ENCODE data around the gene PDXK.
A peak's percentile ranks its signal among the peaks of the same experiment; 100 is the strongest.
"Not testable (repeated sequence)": the region's sequence is repeated elsewhere in the genome, so short reads cannot be mapped to it uniquely, and the experiment has no call there.

PDXK gene

GRCh38 chr21:43697758-43698643 lies 20.9 kb upstream of the PDXK start:
- DNase-seq = no peak

- not testable (repeated sequence) for DNase-seq
These were observed 19.5 kb upstream of the PDXK start for GRCh38 chr21:43699492-43699777.

GRCh38 chr21:43699933-43700599 lies 18.9 kb upstream of the PDXK start:
- DNase-seq = no peak

- no peak for DNase-seq
These were observed 16.8 kb upstream of the PDXK start for GRCh38 chr21:43701936-43702784.

- no peak for DNase-seq
These were observed 16.2 kb upstream of the PDXK start for GRCh38 chr21:43702785-43703034.

- DNase-seq = peak; percentile 17
These were observed 15.7 kb upstream of the PDXK start for GRCh38 chr21:43703035-43703880.

- DNase-seq = no peak
These were observed 11.5 kb upstream of the PDXK start for GRCh38 chr21:43707462-43707861.

- DNase-seq = no peak
These were observed 10.1 kb upstream of the PDXK start for GRCh38 chr21:43708745-43709381.

GRCh38 chr21:43712268-43712942 lies 6.5 kb upstream of the PDXK start:
- DNase-seq = no peak

GRCh38 chr21:43713123-43713522 lies 5.8 kb upstream of the PDXK start:
- not testable (repeated sequence) for DNase-seq

GRCh38 chr21:43716376-43717165 lies 2.4 kb upstream of the PDXK start:
- no peak for DNase-seq

- no peak for DNase-seq
These were observed 1.6 kb upstream of the PDXK start for GRCh38 chr21:43717166-43717853.

GRCh38 chr21:43717967-43718871 lies 710 bp upstream of the PDXK start:
- no peak for DNase-seq

GRCh38 chr21:43719748-43720538 lies 1.0 kb downstream of the PDXK start:
- DNase-seq = peak; percentile 35

GRCh38 chr21:43720539-43721166 lies 1.7 kb downstream of the PDXK start:
- DNase-seq = no peak

- no peak for DNase-seq
These were observed 2.3 kb downstream of the PDXK start for GRCh38 chr21:43721206-43721605.

- no peak for DNase-seq
These were observed 3.0 kb downstream of the PDXK start for GRCh38 chr21:43721939-43722338.

GRCh38 chr21:43723648-43724047 lies 4.7 kb downstream of the PDXK start:
- no peak for DNase-seq

All from CD4-positive, alpha-beta T cell treated with Interleukin-21 for 1 hour (primary cell).